HG02973 (cell line): ENCODE results near the gene SEZ6L.

Experiments
- ATAC-seq: cut with Tn5 transposase; IDR thresholded peaks from one replicate; pipeline ENCODE4 v1.9.1; 2021; ENCODE audit warnings: moderate library complexity; ENCODE audit not compliant: unreplicated experiment

SEZ6L gene

DNA sequence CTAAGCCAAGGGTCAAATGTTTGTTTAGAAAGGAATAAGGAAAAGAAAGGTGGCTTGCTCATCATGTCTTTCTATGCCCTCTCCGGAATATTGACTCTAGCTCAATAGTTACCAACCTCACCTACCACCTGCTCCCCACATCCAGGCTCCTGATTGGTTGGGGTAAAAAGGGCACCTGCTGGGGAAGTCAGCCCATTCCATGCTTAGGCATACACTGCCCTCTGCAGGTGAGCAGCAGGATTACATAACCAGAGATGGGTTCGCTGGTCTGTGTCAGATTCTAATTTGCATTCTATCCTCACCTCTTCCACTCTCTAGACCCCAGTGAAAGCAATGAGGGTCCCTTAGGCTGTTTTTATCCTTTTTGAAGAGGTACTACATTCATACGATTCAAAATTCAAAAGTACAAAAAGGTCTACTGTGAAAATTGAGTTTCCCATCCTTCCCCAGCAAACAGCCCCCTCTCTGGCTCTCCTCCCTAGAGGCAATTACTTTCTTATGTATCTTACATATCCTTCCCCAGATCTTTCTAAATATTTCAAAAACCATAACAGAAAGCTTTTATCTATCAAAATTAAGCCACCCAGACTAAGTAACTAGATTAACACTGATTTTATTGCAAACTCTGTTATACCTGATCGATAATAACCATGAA is 161.8 kb downstream of the SEZ6L start:
- ATAC-seq: no peak

- ATAC-seq: no peak
These were observed 164.0 kb downstream of the SEZ6L start for GRCh38 chr22:26333088-26333800.

DNA sequence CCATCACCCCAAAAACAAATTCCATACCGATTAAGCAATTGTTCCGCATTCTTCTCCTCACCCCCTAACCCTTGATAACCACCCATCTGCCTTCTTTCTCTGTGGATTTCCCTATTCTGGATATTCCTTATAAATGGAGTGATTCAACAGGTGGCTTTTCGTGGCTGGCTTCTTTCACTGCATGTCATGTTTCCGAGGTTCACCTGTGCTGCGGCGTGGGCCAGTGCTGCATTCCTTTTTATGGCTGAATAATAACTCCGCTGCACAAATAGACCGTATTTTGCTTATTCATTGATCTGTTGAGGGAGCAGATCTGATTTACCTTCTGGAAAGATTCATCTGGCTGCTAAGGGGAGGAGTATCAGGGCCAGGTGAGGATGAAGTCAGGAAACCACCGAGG is 165.0 kb downstream of the SEZ6L start:
- no peak for ATAC-seq

DNA sequence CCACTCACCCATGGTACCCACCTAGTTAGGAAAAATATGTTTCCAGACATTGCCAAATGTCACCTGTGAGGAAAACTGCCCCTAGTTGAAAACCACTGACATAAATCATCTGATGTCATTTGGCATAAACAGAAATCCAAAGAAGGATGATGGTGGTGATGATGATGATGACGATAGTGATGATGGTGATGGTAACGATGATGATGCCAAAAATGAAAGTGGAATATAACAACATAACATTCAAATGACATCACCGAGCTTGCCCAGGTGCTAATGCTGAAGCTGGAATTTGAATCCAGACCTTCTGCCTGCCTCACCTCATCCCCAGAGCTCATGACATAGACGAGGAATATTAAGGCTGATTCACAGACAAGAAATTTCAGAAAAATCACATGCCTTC is 167.5 kb downstream of the SEZ6L start:
- ATAC-seq: no peak

DNA sequence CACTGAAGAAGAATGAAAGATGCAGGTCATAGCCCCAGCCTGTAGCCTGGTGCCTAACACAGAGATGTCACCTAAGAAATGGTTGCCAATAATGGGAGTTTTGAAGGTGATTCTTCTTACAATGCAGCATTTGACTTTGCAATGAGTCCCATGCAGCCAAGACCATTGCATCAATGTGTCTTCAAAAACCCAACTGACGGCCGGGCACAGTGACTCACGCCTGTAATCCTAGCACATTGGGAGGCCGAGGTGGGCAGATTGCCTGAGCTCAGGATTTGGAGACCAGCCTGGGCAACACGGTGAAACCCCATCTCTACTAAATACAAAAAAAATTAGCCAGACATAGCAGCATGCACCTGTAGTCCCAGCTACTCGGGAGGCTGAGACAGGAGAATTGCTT is 170.5 kb downstream of the SEZ6L start:
- ATAC-seq: no peak

GRCh38 chr22:26342745-26343410 is 173.6 kb downstream of the SEZ6L start:
- ATAC-seq: no peak

- ATAC-seq: no peak
These were observed 176.2 kb downstream of the SEZ6L start for GRCh38 chr22:26345496-26345895.

- no peak for ATAC-seq
These were observed 179.7 kb downstream of the SEZ6L start for GRCh38 chr22:26348810-26349526.

- no peak for ATAC-seq
These were observed 185.4 kb downstream of the SEZ6L start for GRCh38 chr22:26354707-26355106.

- ATAC-seq: no peak
These were observed 188.0 kb downstream of the SEZ6L start for GRCh38 chr22:26357281-26357680.

- ATAC-seq: no peak
These were observed 188.6 kb downstream of the SEZ6L start for GRCh38 chr22:26357813-26358212.

DNA sequence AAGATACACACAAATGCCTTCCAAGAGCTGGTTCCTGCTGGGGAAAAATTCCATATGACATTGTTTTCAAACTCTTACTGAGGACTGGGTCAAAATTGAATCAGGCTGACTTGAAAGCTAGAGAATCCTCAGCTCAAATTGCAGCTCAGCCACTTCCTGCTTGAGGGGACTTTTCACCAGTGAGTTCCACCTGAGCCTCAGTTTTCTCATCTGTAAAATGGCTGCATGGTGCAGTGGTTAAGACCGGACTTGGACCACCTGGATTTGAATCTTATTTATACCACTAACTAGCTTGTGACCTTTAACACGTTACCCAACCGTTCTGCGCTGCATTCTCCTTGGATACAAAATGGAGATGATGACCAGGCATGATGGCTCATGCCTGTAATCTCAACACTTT is 189.9 kb downstream of the SEZ6L start:
- no peak for ATAC-seq

- ATAC-seq: no peak
These were observed 191.1 kb downstream of the SEZ6L start for GRCh38 chr22:26360169-26360885.

DNA sequence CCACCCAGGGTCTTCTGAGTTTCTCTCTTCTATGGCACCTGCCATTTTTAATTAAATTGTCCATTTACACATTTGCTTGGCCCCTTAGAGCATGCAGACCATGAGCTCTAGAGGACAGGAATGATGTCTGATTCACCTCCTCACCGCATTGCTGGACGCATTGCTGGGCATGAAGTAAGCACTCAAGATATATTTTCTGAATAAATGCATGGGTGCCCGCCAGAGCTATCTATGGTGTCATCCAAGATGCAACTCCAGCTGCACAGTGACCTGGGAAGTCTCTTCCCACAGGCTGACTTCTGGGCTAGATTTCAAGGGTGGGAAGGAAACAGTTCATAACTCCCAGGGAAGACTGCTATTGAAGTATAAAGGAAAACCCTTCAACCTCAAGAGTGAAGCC is 193.2 kb downstream of the SEZ6L start:
- no peak for ATAC-seq

- ATAC-seq: peak; percentile 75
These were observed 195.1 kb downstream of the SEZ6L start for GRCh38 chr22:26364066-26365015.

DNA sequence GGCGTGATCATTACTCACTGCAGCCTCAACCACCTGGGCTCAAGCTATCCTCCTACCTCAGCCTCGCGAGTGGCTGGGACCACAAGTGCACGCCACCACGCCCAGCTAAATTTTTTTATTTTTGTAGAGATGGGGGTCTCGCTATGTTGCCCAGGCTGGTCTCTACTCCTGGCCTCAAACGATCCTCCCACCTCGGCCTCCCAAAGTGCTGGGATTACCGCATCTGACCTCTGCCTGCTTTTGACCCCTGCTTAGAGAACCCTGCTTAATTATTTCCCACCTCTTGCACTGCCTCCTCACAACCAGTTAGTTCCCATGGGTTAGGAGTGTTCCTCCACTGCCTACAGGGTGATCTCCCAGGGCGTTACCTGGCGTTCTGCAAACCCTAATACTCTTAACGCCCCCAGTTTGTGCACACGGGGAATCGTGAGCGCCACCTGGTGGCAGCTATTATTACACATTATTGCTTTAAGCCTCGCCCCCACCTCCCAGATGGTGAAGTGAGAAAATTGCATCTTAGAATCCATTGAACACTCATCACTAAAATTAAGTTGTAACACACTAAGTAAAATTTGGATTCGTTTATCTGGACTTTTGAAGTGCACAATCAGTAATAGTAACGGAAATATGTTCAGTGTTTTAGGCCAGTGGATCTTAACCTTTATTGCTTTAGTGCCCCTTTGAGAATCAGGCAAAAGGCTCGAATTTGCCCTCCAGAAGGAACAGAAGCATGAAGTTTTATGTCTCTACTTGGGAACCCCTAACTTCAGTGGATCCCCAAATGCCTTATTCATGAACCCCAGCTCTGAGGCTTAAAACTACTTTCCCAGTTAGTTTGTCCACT is 198.4 kb downstream of the SEZ6L start:
- ATAC-seq: no peak

DNA sequence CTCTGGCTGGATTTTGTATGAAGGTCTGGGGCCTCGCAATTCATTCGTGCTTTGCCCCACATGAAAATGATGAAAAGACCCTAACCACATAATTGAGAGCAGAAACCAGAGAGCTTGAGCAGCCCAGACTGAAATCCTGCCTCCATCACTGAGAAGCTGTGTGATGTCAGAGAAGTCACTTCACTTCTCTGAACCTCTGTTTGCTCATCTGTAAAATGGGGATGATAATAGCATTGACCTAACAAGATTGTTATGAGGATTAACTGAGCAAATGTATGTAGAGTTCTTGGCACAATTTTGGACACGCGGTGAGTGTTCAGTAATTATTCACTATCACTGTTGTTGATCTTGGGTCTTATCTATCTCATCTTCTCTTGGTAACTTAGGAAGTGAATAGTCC is 203.6 kb downstream of the SEZ6L start:
- no peak for ATAC-seq

DNA sequence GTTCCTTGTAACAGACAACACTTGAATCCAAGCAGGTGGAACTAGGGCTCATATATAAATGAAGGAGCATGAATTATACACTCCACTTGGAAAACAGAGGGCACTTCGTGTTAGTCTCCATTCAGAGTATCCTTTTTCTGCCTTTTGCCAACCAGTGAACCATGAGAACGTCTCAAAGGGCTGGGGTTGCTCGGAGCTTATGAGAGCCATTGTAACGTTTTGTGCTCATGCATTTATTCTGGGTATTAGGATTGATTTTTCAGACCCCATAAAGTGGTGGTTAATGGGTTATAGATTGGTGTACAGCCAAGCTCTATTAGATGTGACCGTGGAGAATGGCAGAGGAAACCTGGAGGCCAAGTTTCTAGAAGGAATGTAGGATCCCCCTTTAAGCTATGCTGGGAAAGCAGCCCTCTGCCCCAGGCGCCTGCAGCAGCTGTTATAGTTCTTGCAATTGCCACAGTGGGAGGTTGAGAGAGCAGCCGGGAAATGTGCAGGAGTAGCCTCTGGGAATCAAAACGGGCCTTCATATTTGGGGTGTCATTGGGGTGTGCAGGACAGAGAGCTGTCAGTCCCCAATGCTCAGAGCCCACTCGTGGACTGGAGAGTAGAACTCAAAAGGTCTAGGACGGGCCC is 205.2 kb downstream of the SEZ6L start:
- no peak for ATAC-seq
